Hepatocyte (in vitro differentiated cells): Measurements from ENCODE around the gene FEM1C. TPM values are rescaled to one million over a fixed set of nuclear protein-coding genes. Genes with fewer than 3 reads are reported as not detected.

ENCODE experiments used
- DNase-seq: peaks from one replicate; pipeline ENCODE4 v3.0.0-alpha.2; 2016; ENCODE audit warnings: low spot score
- H2AFZ ChIP-seq: fragments of 200-600 bp; sonication (generic); 2 replicates; pipeline ENCODE4 v1.6.0; 2016; ENCODE audit warnings: antibody characterized with exemption, mild to moderate bottlenecking
- H3K27ac ChIP-seq: fragments of 200-600 bp; sonication (generic); 2 replicates; pipeline ENCODE4 v1.5.1; 2016; ENCODE audit warnings: mild to moderate bottlenecking
- H3K27me3 ChIP-seq: fragments of 200-600 bp; sonication (generic); 2 replicates; pipeline ENCODE4 v1.6.1; 2016
- H3K36me3 ChIP-seq: fragments of 200-600 bp; sonication (generic); replicated peaks from 2 replicates; pipeline ENCODE4 v1.5.1; 2016; ENCODE audit warnings: low read depth; ENCODE audit not compliant: insufficient read depth
- H3K4me1 ChIP-seq: fragments of 200-600 bp; sonication (generic); 2 replicates; pipeline ENCODE4 v1.5.1; 2016; ENCODE audit warnings: mild to moderate bottlenecking, moderate library complexity; ENCODE audit not compliant: insufficient read depth
- H3K4me2 ChIP-seq: fragments of 200-600 bp; sonication (generic); 2 replicates; pipeline ENCODE4 v1.6.0; 2016
- H3K4me3 ChIP-seq: fragments of 200-600 bp; sonication (generic); 2 replicates; pipeline ENCODE4 v1.5.1; 2016; ENCODE audit warnings: mild to moderate bottlenecking
- H3K79me2 ChIP-seq: fragments of 200-600 bp; sonication (generic); 2 replicates; pipeline ENCODE4 v1.6.0; 2017; ENCODE audit warnings: mild to moderate bottlenecking
- H3K9me2 ChIP-seq: fragments of 200-600 bp; sonication (generic); replicated peaks from 2 replicates; pipeline ENCODE4 v1.6.0; 2017; ENCODE audit warnings: mild to moderate bottlenecking; ENCODE audit not compliant: insufficient read depth
- H3K9me3 ChIP-seq: fragments of 200-600 bp; sonication (generic); 2 replicates; pipeline ENCODE4 v1.5.1; 2016; ENCODE audit warnings: low read depth, mild to moderate bottlenecking
- H4K20me1 ChIP-seq: fragments of 200-600 bp; sonication (generic); 2 replicates; pipeline ENCODE4 v1.6.0; 2016; ENCODE audit warnings: mild to moderate bottlenecking; ENCODE audit not compliant: insufficient read depth, poor library complexity, severe bottlenecking
- EZH2 ChIP-seq: fragments of 200-600 bp; sonication (generic); IDR thresholded peaks from 2 replicates; pipeline ENCODE4 v1.6.1; 2016; ENCODE audit warnings: antibody characterized with exemption, mild to moderate bottlenecking, borderline replicate concordance
- EZH2phosphoT487 ChIP-seq: fragments of 200-600 bp; sonication (generic); IDR thresholded peaks from one replicate; pipeline ENCODE4 v1.6.1; 2018; ENCODE audit warnings: antibody characterized with exemption, mild to moderate bottlenecking, low read depth, moderate library complexity; ENCODE audit not compliant: unreplicated experiment, severe bottlenecking
- WGBS: methylation state at CpG from one replicate; pipeline ENCODE4 v1.1.6; 2016; ENCODE audit warnings: low lambda C conversion rate; ENCODE audit errors: missing lambda C conversion rate; 5-methylcytosine and 5-hydroxymethylcytosine counted together
- polyA plus RNA-seq: library from polyadenylated mRNA; unstranded; fragments of >200 nt; fragmentation: Nextera tagmentation; extraction: Ambion mirVana; gene quantifications from 2 replicates; pipeline ENCODE4 v1.2.1, GENCODE V29; 2016
- total RNA-seq: library from RNA; depleted of rRNA; stranded (reverse); fragments of >200 nt; gene quantifications from 2 replicates; pipeline ENCODE4 v1.2.3, GENCODE V29; 2014
- TF ChIP-seq, protein P1 (sequence below): fragments of 200-600 bp; sonication (generic); IDR thresholded peaks from 2 replicates; pipeline ENCODE4 v1.5.1; 2016; ENCODE audit warnings: antibody characterized with exemption, mild to moderate bottlenecking; ENCODE audit not compliant: poor library complexity

The FEM1C gene
- total and polyA plus RNA-seq, 2 experiments from 2014 or later = 10.7 to 27.0 TPM

DNA sequence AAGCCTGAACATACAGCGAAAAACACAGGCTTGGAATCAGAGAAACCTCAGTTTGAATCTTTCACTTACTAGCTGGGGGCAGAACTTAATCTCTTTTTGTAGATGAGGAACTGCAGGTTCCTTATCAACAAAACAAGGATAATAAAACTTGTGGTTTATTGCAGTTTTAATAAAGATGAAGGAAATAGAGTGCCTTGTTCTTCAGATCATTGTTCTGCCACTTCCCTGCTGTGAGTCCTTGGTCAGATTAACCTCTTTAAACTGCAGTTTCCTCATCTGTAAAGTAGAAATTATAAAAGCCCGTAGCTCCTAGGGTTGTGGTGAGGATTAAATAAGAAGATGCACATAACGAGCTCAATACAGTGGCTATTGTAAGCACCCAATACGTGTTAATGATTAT, 57.4 kb downstream of the FEM1C start:
- Histone ChIP-seq H3K9me3 (no peaks in the 10 kb centered on the region), H3K27me3 (peaks cover 2% of the 10 kb centered on the region), H3K9me2 (no peaks in the 10 kb centered on the region), H3K79me2 (no peaks in the 10 kb centered on the region), H4K20me1 (no peaks in the 10 kb centered on the region), H3K4me3 (no peak overlapping the region), H3K27ac (no peak overlapping the region), H3K4me2 (no peak overlapping the region), H2AFZ (no peak overlapping the region), H3K36me3 (no peaks in the 10 kb centered on the region), H3K4me1 (no peaks in the 10 kb centered on the region)
- TF ChIP-seq, protein P1, sequence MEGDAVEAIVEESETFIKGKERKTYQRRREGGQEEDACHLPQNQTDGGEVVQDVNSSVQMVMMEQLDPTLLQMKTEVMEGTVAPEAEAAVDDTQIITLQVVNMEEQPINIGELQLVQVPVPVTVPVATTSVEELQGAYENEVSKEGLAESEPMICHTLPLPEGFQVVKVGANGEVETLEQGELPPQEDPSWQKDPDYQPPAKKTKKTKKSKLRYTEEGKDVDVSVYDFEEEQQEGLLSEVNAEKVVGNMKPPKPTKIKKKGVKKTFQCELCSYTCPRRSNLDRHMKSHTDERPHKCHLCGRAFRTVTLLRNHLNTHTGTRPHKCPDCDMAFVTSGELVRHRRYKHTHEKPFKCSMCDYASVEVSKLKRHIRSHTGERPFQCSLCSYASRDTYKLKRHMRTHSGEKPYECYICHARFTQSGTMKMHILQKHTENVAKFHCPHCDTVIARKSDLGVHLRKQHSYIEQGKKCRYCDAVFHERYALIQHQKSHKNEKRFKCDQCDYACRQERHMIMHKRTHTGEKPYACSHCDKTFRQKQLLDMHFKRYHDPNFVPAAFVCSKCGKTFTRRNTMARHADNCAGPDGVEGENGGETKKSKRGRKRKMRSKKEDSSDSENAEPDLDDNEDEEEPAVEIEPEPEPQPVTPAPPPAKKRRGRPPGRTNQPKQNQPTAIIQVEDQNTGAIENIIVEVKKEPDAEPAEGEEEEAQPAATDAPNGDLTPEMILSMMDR = no peak
- TF ChIP-seq EZH2phosphoT487 (no peak), EZH2 (no peak)
- no peak for DNase-seq
- 65% methylated on average over 4 of the region's 4 CpGs for WGBS

DNA sequence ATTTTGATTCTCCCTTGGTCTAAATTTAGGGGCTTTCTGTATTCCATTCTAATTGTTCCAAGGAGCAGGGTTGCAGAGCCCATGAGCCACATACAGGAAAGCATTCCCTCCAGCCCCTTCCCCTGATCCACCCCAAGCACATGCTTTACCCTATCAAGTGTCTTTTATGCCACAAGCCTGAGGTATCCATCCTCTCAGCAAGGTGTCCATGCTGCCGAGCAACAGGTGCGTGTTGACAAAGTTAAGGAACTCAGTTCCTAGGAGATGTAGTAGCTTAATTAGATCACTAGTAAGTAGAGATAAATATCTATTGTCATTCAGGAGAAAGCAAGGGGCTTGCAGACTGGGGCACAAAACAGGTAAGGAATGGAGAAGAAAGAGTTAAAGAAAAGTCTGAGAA, 57.8 kb downstream of the FEM1C start:
- Histone ChIP-seq H3K9me3 (no peaks in the 10 kb centered on the region), H3K4me3 (no peak overlapping the region), H4K20me1 (no peaks in the 10 kb centered on the region), H2AFZ (no peak overlapping the region), H3K4me2 (no peak overlapping the region), H3K27me3 (peaks cover 2% of the 10 kb centered on the region), H3K27ac (no peak overlapping the region), H3K79me2 (no peaks in the 10 kb centered on the region), H3K9me2 (no peaks in the 10 kb centered on the region), H3K4me1 (no peaks in the 10 kb centered on the region), H3K36me3 (no peaks in the 10 kb centered on the region)
- 69% methylated on average over 2 of the region's 2 CpGs for WGBS
- no peak for TF ChIP-seq EZH2
- TF ChIP-seq, protein P1 = no peak
- TF ChIP-seq EZH2phosphoT487 = no peak
- DNase-seq = no peak

DNA sequence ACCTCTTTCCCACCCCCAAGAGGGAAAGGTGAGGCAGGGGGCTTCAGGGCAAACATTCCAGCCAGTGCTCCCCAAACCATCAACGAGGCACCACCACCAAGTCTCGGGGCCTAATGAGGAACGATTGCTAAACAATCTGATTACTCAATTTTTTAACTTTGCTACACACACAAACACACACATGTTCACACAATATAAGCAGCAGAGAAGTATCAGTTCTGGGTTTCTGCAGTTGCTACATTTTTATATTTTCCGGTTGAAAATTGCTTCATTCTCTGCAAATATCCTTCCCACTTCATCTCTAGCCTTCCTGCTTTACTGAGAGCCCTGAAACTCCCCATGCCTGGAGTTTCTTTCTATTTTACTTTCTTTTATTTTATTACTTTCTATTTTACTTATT, 60.2 kb downstream of the FEM1C start:
- Histone ChIP-seq H3K79me2 (no peaks in the 10 kb centered on the region), H3K27me3 (peaks cover 2% of the 10 kb centered on the region), H4K20me1 (no peaks in the 10 kb centered on the region), H3K4me3 (no peak overlapping the region), H2AFZ (no peak overlapping the region), H3K9me3 (no peaks in the 10 kb centered on the region), H3K36me3 (no peaks in the 10 kb centered on the region), H3K9me2 (no peaks in the 10 kb centered on the region), H3K4me2 (no peak overlapping the region), H3K4me1 (no peaks in the 10 kb centered on the region), H3K27ac (no peak overlapping the region)
- WGBS = 93% methylated on average over 4 of the region's 4 CpGs
- no peak for TF ChIP-seq EZH2phosphoT487
- TF ChIP-seq, protein P1 = no peak
- TF ChIP-seq EZH2 = no peak
- DNase-seq = no peak

DNA sequence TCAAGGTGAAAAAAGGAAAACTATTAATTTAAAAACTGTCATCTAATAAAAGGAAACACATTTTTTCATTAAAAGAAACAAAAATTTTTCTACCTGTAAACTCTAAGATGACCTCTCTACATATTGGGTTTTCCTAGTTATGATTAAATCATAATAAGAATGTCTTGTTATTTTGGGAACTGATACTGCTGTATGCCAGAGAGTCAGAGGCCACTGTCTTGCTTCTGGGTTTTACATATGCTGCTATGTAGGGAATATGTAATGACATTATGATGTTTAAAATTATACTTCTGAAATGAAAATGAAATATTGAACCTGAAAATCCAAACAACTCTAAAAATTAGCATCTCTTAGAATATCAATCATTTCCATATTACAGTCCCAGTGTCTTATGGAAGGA, 63.7 kb downstream of the FEM1C start:
- no peak overlapping the region for H2AFZ ChIP-seq
- DNase-seq = no peak
- H3K27ac ChIP-seq = no peak overlapping the region
- no peak overlapping the region for H3K4me3 ChIP-seq
- no peak overlapping the region for H3K4me2 ChIP-seq
- H3K36me3 ChIP-seq = no peaks in the 10 kb centered on the region
- no peaks in the 10 kb centered on the region for H3K9me3 ChIP-seq
- no peaks in the 10 kb centered on the region for H3K9me2 ChIP-seq
- no peaks in the 10 kb centered on the region for H3K79me2 ChIP-seq
- peaks cover 2% of the 10 kb centered on the region for H3K27me3 ChIP-seq
- H4K20me1 ChIP-seq = no peaks in the 10 kb centered on the region
- TF ChIP-seq EZH2 (no peak), EZH2phosphoT487 (no peak)
- TF ChIP-seq, protein P1 = no peak
- no peaks in the 10 kb centered on the region for H3K4me1 ChIP-seq
